SH-SY5Y (cell line): Measurements from ENCODE around the gene PRKG1.

Experiments
- GATA2 ChIP-seq: IDR thresholded peaks from 2 replicates; pipeline ENCODE4 v1.6.1; 2011; ENCODE audit warnings: mild to moderate bottlenecking, low read depth, low read length
- GATA3 ChIP-seq: IDR thresholded peaks from 2 replicates; pipeline ENCODE4 v1.6.1; 2011; ENCODE audit warnings: low read depth, mild to moderate bottlenecking, low read length, moderate library complexity

PRKG1 gene

GRCh38 chr10:52146766-52147165 is 1072.5 kb downstream of the PRKG1 start:
- no peak for TF ChIP-seq GATA3
- TF ChIP-seq GATA2 = no peak

- no peak for TF ChIP-seq GATA2
- no peak for TF ChIP-seq GATA3
Observed at GRCh38 chr10:52170776-52171175, 1096.5 kb downstream of the PRKG1 start.

GRCh38 chr10:52172581-52172980 is 1098.3 kb downstream of the PRKG1 start:
- TF ChIP-seq GATA2 (no peak), GATA3 (no peak)

- TF ChIP-seq GATA3 = no peak
- TF ChIP-seq GATA2 = no peak
Observed at GRCh38 chr10:52185256-52185655, 1111.0 kb downstream of the PRKG1 start.

- no peak for TF ChIP-seq GATA2
- TF ChIP-seq GATA3 = no peak
Observed at GRCh38 chr10:52187521-52188258, 1113.4 kb downstream of the PRKG1 start.

- TF ChIP-seq GATA3 = no peak
- no peak for TF ChIP-seq GATA2
Observed at GRCh38 chr10:52191049-52191448, 1116.8 kb downstream of the PRKG1 start.

GRCh38 chr10:52194191-52194590 is 1119.9 kb downstream of the PRKG1 start:
- TF ChIP-seq GATA3 (no peak), GATA2 (no peak)

GRCh38 chr10:52194716-52195115 is 1120.4 kb downstream of the PRKG1 start:
- TF ChIP-seq GATA3 (no peak), GATA2 (no peak)

GRCh38 chr10:52197098-52197497 is 1122.8 kb downstream of the PRKG1 start:
- no peak for TF ChIP-seq GATA2
- TF ChIP-seq GATA3 = no peak

GRCh38 chr10:52198540-52198939 is 1124.3 kb downstream of the PRKG1 start:
- no peak for TF ChIP-seq GATA2
- TF ChIP-seq GATA3 = no peak

GRCh38 chr10:52208365-52208764 is 1134.1 kb downstream of the PRKG1 start:
- no peak for TF ChIP-seq GATA3
- no peak for TF ChIP-seq GATA2

GRCh38 chr10:52210161-52210560 is 1135.9 kb downstream of the PRKG1 start:
- TF ChIP-seq GATA2 = no peak
- no peak for TF ChIP-seq GATA3

- no peak for TF ChIP-seq GATA3
- no peak for TF ChIP-seq GATA2
Observed at GRCh38 chr10:52212062-52212461, 1137.8 kb downstream of the PRKG1 start.

- no peak for TF ChIP-seq GATA2
- TF ChIP-seq GATA3 = no peak
Observed at GRCh38 chr10:52212802-52213201, 1138.5 kb downstream of the PRKG1 start.

- TF ChIP-seq GATA3 = no peak
- no peak for TF ChIP-seq GATA2
Observed at GRCh38 chr10:52213321-52213752, 1139.0 kb downstream of the PRKG1 start.
